Hepatocyte (in vitro differentiated cells): ENCODE results near the gene AHSG.

Experiments used
- EZH2 ChIP-seq: fragments of 200-600 bp; sonication (generic); IDR thresholded peaks from 2 replicates; pipeline ENCODE4 v1.6.1; 2016; ENCODE audit warnings: antibody characterized with exemption, mild to moderate bottlenecking, borderline replicate concordance
- TF ChIP-seq, protein P1 (sequence below): fragments of 200-600 bp; sonication (generic); IDR thresholded peaks from 2 replicates; pipeline ENCODE4 v1.5.1; 2016; ENCODE audit warnings: antibody characterized with exemption, mild to moderate bottlenecking; ENCODE audit not compliant: poor library complexity

DNA sequence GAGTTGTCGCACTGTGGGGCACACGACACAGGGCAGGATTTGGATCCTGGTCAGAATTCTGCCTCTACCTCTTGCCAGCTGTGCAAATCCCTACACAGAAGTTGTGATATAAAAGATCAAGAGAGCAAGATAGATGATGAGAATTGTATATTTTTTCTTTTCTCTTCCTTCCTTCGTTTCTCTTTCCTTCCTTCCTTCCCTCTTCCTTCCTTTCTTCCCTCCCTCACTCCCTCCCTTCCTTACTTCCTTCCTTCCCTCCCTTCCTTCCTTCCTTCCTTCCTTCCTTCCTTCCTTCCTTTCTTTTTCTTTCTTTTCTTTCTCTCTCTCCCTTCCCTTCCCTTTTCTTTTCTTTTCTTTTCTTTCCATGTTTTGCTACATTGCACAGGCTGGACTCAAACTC is 12.0 kb upstream of the AHSG start:
- TF ChIP-seq, protein P1, sequence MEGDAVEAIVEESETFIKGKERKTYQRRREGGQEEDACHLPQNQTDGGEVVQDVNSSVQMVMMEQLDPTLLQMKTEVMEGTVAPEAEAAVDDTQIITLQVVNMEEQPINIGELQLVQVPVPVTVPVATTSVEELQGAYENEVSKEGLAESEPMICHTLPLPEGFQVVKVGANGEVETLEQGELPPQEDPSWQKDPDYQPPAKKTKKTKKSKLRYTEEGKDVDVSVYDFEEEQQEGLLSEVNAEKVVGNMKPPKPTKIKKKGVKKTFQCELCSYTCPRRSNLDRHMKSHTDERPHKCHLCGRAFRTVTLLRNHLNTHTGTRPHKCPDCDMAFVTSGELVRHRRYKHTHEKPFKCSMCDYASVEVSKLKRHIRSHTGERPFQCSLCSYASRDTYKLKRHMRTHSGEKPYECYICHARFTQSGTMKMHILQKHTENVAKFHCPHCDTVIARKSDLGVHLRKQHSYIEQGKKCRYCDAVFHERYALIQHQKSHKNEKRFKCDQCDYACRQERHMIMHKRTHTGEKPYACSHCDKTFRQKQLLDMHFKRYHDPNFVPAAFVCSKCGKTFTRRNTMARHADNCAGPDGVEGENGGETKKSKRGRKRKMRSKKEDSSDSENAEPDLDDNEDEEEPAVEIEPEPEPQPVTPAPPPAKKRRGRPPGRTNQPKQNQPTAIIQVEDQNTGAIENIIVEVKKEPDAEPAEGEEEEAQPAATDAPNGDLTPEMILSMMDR = no peak
- TF ChIP-seq EZH2 = no peak
